K562 (cell line): ENCODE measurements around the gene SHISAL1. TPM values are rescaled to one million over a fixed set of nuclear protein-coding genes. Genes with fewer than 3 reads are reported as not detected.

Experiments used
- ATAC-seq: fragments of 200-7000 bp; cut with Tn5 transposase; 3 replicates; pipeline ENCODE4 v1.9.1; 2020; ENCODE audit warnings: moderate library complexity
- BruUV-seq: library from RNA; stranded (reverse); fragments of 400-500 nt; replicated peaks from 2 replicates; lab custom pipeline; 2021; lab: Mats Ljungman, UMichigan
- CTCF ChIA-PET: fragments of 300-600 bp; formaldehyde crosslinking; extraction: SDS; loops from one replicate; lab custom pipeline; 2021; ENCODE audit warnings: low intra/inter-chr PET ratio; lab: Yijun Ruan, JAX
- POLR2A ChIA-PET: fragments of 300-600, 350-650 bp; sonication (Branson Sonifier 250); formaldehyde crosslinking; extraction: SDS; loops from one replicate; lab custom pipeline; 2021; ENCODE audit warnings: antibody characterized with exemption, inconsistent platforms; lab: Yijun Ruan, JAX
- DNase-seq, 4 experiments: peaks; one replicate each; pipeline versions ENCODE4 v3.0.0 to v3.0.0-alpha.2; 2011 to 2018; ENCODE audit warnings: low spot score in 3 of 4, mixed read lengths in 3 of 4; ENCODE audit errors: extremely low read depth in 1 of 4
- FAIRE-seq: peaks from 2 replicates; lab custom pipeline; 2011; peaks lifted over from hg19 to GRCh38; lab: Jason Lieb, UNC
- H2AFZ ChIP-seq: 2 replicates; pipeline ENCODE4 v1.6.0; 2011; ENCODE audit warnings: low read depth, low read length, control low read depth, inconsistent platforms
- H3K27ac ChIP-seq: fragments of 200-600 bp; 3 replicates; pipeline ENCODE4 v1.8.0; 2011; ENCODE audit warnings: low read depth, mild to moderate bottlenecking, control low read depth, inconsistent platforms, low read length, moderate library complexity, mixed read lengths; ENCODE audit errors: extremely low read depth
- H3K27me3 ChIP-seq, 2 experiments: fragments of 300-600 bp in 1 of 2; 2 replicates in 1 of 2; 3 replicates in 1 of 2; pipeline versions ENCODE4 v1.6.0 to v1.8.0; 2011; ENCODE audit warnings: inconsistent platforms in 2 of 2, low read length in 2 of 2, mild to moderate bottlenecking in 1 of 2, mixed read lengths in 1 of 2, moderate library complexity in 1 of 2; ENCODE audit not compliant: control insufficient read depth in 2 of 2, insufficient read depth in 2 of 2
- H3K36me3 ChIP-seq: fragments of 300-600 bp; 3 replicates; pipeline ENCODE4 v1.8.0; 2011; ENCODE audit warnings: mild to moderate bottlenecking, low read length, inconsistent platforms; ENCODE audit not compliant: control insufficient read depth, insufficient read depth
- H3K4me1 ChIP-seq, 2 experiments: fragments of 200-600 bp in 1 of 2; replicated peaks in 1 of 2; 2 replicates in 1 of 2; 3 replicates in 1 of 2; pipeline versions ENCODE4 v1.5.1 to v1.8.0; 2011; ENCODE audit warnings: inconsistent platforms in 2 of 2, low read length in 2 of 2, mild to moderate bottlenecking in 1 of 2, mixed read lengths in 1 of 2, moderate library complexity in 1 of 2; ENCODE audit not compliant: control insufficient read depth in 2 of 2, insufficient read depth in 2 of 2
- H3K4me2 ChIP-seq: 2 replicates; pipeline ENCODE4 v1.6.1; 2011; ENCODE audit warnings: low read length, control low read depth, inconsistent platforms, mixed read lengths; ENCODE audit not compliant: insufficient read depth
- H3K4me3 ChIP-seq: fragments of 200-600 bp; sonication (generic), shearing (Covaris generic); 2 replicates; pipeline ENCODE4 v1.5.1; 2016; ENCODE audit warnings: control low read depth, inconsistent platforms
- H3K79me2 ChIP-seq: fragments of 200-600 bp; 3 replicates; pipeline ENCODE4 v1.8.0; 2011; ENCODE audit warnings: low read length, inconsistent platforms; ENCODE audit not compliant: control insufficient read depth, insufficient read depth
- H3K9ac ChIP-seq, 2 experiments: 2 replicates each; pipeline versions ENCODE4 v1.6.0 to v1.6.1; 2011; ENCODE audit warnings: low read depth in 2 of 2, low read length in 2 of 2, control low read depth in 1 of 2, inconsistent platforms in 1 of 2, mild to moderate bottlenecking in 1 of 2, mixed read lengths in 1 of 2; ENCODE audit not compliant: insufficient read depth in 1 of 2
- H3K9me1 ChIP-seq: one replicate; pipeline ENCODE4 v1.6.0; 2011; ENCODE audit warnings: inconsistent platforms, mild to moderate bottlenecking, low read length, moderate library complexity; ENCODE audit not compliant: control insufficient read depth, insufficient read depth
- H3K9me3 ChIP-seq: replicated peaks from 2 replicates; pipeline ENCODE4 v1.5.1; 2011; ENCODE audit warnings: low read depth, low read length, inconsistent platforms; ENCODE audit not compliant: control insufficient read depth, insufficient read depth
- H4K20me1 ChIP-seq: replicated peaks from 2 replicates; pipeline ENCODE4 v1.6.1; 2011; ENCODE audit warnings: low read length, inconsistent platforms, mixed read lengths; ENCODE audit not compliant: control insufficient read depth, insufficient read depth
- CBFA2T2 ChIP-seq: fragments of 450-650 bp; conservative IDR thresholded peaks from 2 replicates; pipeline ENCODE4 v1.6.1; 2017; ENCODE audit warnings: mild to moderate bottlenecking
- ELF2 ChIP-seq: fragments of 250-450 bp; sonication (Bioruptor Pico); IDR thresholded peaks from 2 replicates; pipeline ENCODE4 v1.5.0; 2021; ENCODE audit warnings: mild to moderate bottlenecking
- FOXK1 ChIP-seq: sonication (generic); formaldehyde crosslinking; IDR thresholded peaks from 2 replicates; pipeline ENCODE4 v1.8.0; 2022; ENCODE audit warnings: missing genetic modification reagents, mild to moderate bottlenecking, borderline replicate concordance
- HIVEP1 ChIP-seq: fragments of 250-450 bp; sonication (Bioruptor Pico); IDR thresholded peaks from 2 replicates; pipeline ENCODE4 v1.4.0; 2020; ENCODE audit warnings: mild to moderate bottlenecking
- HLTF ChIP-seq: fragments of 450-650 bp; IDR thresholded peaks from 2 replicates; pipeline ENCODE4 v1.6.1; 2016
- HNRNPK ChIP-seq: fragments of 200-400 bp; formaldehyde crosslinking; IDR thresholded peaks from one replicate; pipeline ENCODE4 v1.6.1; 2018; ENCODE audit warnings: mild to moderate bottlenecking, low read depth, low read length; ENCODE audit not compliant: poor library complexity, severe bottlenecking
- LEF1 ChIP-seq: fragments of 450-650 bp; IDR thresholded peaks from 2 replicates; pipeline ENCODE4 v1.6.1; 2016; ENCODE audit warnings: mild to moderate bottlenecking
- MYNN ChIP-seq, 2 experiments: sonication (generic); formaldehyde crosslinking in 1 of 2; IDR thresholded peaks; 2 replicates each; pipeline versions ENCODE4 v1.5.0 to v1.6.1; 2016 to 2020; ENCODE audit warnings: antibody characterized with exemption in 1 of 2, missing genetic modification reagents in 1 of 2
- NR2C1 ChIP-seq, 2 experiments: fragments of 450-650 bp; IDR thresholded peaks; 2 replicates each; pipeline ENCODE4 v1.6.1; 2017; ENCODE audit warnings: mild to moderate bottlenecking in 2 of 2, antibody characterized with exemption in 1 of 2, inconsistent platforms in 1 of 2, missing compliant biosample characterization in 1 of 2, missing genetic modification characterization in 1 of 2
- OTX1 ChIP-seq: fragments of 450-650 bp; formaldehyde crosslinking; IDR thresholded peaks from 2 replicates; pipeline ENCODE4 v1.4.0; 2022; ENCODE audit warnings: mild to moderate bottlenecking
- PTTG1 ChIP-seq: fragments of 450-650 bp; IDR thresholded peaks from 2 replicates; pipeline ENCODE4 v1.6.1; 2016; ENCODE audit warnings: low read depth, mild to moderate bottlenecking, missing genetic modification characterization, missing compliant biosample characterization
- SMARCB1 ChIP-seq: IDR thresholded peaks from 2 replicates; pipeline ENCODE4 v1.6.1; 2011; ENCODE audit warnings: improper control_type of control experiment, low read depth; ENCODE audit not compliant: insufficient read length
- SREBF2 ChIP-seq: sonication (generic); formaldehyde crosslinking; IDR thresholded peaks from 2 replicates; pipeline ENCODE4 v1.4.0; 2020; ENCODE audit warnings: mild to moderate bottlenecking, missing genetic modification reagents
- TCFL5 ChIP-seq: fragments of 250-450 bp; sonication (Bioruptor Pico); conservative IDR thresholded peaks from 2 replicates; pipeline ENCODE4 v1.6.1; 2021; ENCODE audit warnings: mild to moderate bottlenecking, moderate library complexity, matching md5 sums
- ZNF583 ChIP-seq: fragments of 250-450 bp; sonication (Bioruptor Pico); IDR thresholded peaks from 2 replicates; pipeline ENCODE4 v1.4.0; 2020
- ZNF668 ChIP-seq: fragments of 250-450 bp; sonication (Bioruptor Pico); IDR thresholded peaks from 2 replicates; pipeline ENCODE4 v1.8.0; 2022; ENCODE audit warnings: mild to moderate bottlenecking, inconsistent platforms
- ZNF830 ChIP-seq: fragments of 250-450 bp; sonication (Bioruptor Pico); IDR thresholded peaks from 2 replicates; pipeline ENCODE4 v1.5.0; 2021; ENCODE audit warnings: mild to moderate bottlenecking
- ZSCAN32 ChIP-seq: fragments of 450-650 bp; formaldehyde crosslinking; IDR thresholded peaks from 2 replicates; pipeline ENCODE4 v1.4.0; 2020; ENCODE audit warnings: mild to moderate bottlenecking, moderate library complexity
- WGBS: fragments of 100-300 bp; shearing (Covaris generic); methylation state at CpG from one replicate; pipeline ENCODE4 v1.1.6; 2016; ENCODE audit warnings: low coverage, mixed read lengths; ENCODE audit not compliant: insufficient coverage; ENCODE audit errors: missing lambda C conversion rate; 5-methylcytosine and 5-hydroxymethylcytosine counted together
- in situ Hi-C: fragments of 300-500 bp; cut with MboI; formaldehyde crosslinking; loops from 4 replicates; pipeline ENCODE4 v1.15.0; 2018; ENCODE audit warnings: inconsistent platforms, mixed read lengths
- intact Hi-C: fragments of 100-400 bp; cut with micrococcal nuclease; formaldehyde crosslinking; loops from 2 replicates; pipeline ENCODE4 v1.14.2; 2022
- polyA plus RNA-seq, 8 experiments: library from polyadenylated mRNA; depleted of rRNA in 4 of 8; stranded (reverse) in 5 of 8; unstranded in 3 of 8; fragments of >200 nt; fragmentation: Nextera tagmentation in 2 of 8; fragmentation: Illumina TruSeq in 1 of 8; extraction: Ambion mirVana in 2 of 8; extraction: Trizol in 1 of 8; gene quantifications; 2 replicates each; pipeline versions ENCODE4 v1.2.1 to v1.2.3, GENCODE V29; 2011 to 2014; ENCODE audit warnings: inconsistent platforms in 1 of 8, missing spikeins in 1 of 8
- total RNA-seq, 7 experiments: library from RNA; depleted of rRNA in 6 of 7; stranded (reverse); fragments of >200 nt in 6 of 7; fragmentation: Illumina TruSeq in 2 of 7; extraction: Trizol in 2 of 7; gene quantifications; 2 replicates each; pipeline versions ENCODE4 v1.2.1 to v1.2.3, GENCODE V29; 2011 to 2021; ENCODE audit warnings: low replicate concordance in 1 of 7

Gene SHISAL1
- total and polyA plus RNA-seq, 9 of the 15 experiments (the other 6 are each of a cell fraction or from before 2014, with no cell fraction given) = not detected

DNA sequence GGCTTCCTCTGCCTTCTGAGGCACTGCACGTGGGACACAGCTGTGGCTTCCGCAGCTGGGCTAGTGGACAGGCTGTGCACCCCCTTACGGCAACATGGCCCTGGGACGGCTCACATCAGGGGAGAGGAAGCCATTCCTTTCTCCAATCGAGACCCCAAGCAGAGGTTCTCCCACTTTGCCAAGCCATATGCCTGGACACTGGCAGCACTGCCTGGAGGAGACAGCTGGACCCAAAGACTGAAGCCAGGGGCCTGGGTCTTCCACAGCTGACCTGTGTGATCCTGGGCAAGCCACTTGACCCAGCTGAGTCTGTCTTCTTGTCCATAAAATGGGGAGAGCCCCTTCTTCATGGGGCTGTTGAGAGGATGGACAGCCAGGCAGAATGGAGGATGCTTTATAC is 65.4 kb downstream of the SHISAL1 start:
- Histone ChIP-seq H3K27me3 (peaks cover 0 to 4% of the 10 kb centered on the region in 2 experiments; a peak in 1 of 5 replicates), H3K79me2 (no peaks in the 10 kb centered on the region), H3K4me2 (no peak overlapping the region), H3K4me1 (no peaks in the 10 kb centered on the region), H4K20me1 (no peaks in the 10 kb centered on the region), H2AFZ (no peak overlapping the region), H3K27ac (no peak overlapping the region), H3K36me3 (no peaks in the 10 kb centered on the region), H3K9ac (no peak overlapping the region), H3K4me3 (no peak overlapping the region), H3K9me3 (no peaks in the 10 kb centered on the region), H3K9me1 (no peaks in the 10 kb centered on the region)
- ChIA-PET POLR2A (no interaction called here), CTCF (no interaction called here)
- intact Hi-C loops (no loop called here), in situ Hi-C loops (no loop called here)
- ATAC-seq = no peak
- BruUV-seq = no TSS peak
- TF ChIP-seq NR2C1 (IDR thresholded peaks at IDR 0.05) = no peak
- TF ChIP-seq NR2C1 (tag; IDR thresholded peaks at IDR 0.05) = no peak
- TF ChIP-seq SMARCB1 = no peak
- TF ChIP-seq SREBF2 (CRISPR knock-in tag) = no peak
- TF ChIP-seq ZNF830 (CRISPR knock-in tag) = no peak
- no peak for TF ChIP-seq MYNN (IDR thresholded peaks at IDR 0.05)
- TF ChIP-seq MYNN (CRISPR knock-in tag; IDR thresholded peaks at IDR 0.05) = no peak
- TF ChIP-seq OTX1 = no peak
- TF ChIP-seq PTTG1 (tag) = no peak
- no peak for TF ChIP-seq ZNF583 (CRISPR knock-in tag)
- TF ChIP-seq LEF1 = no peak
- TF ChIP-seq HLTF = no peak
- TF ChIP-seq HNRNPK = no peak
- TF ChIP-seq ZSCAN32 = no peak
- TF ChIP-seq HIVEP1 (CRISPR knock-in tag) = no peak
- TF ChIP-seq ZNF668 (CRISPR knock-in tag) = no peak
- TF ChIP-seq FOXK1 (CRISPR knock-in tag) = no peak
- TF ChIP-seq TCFL5 (CRISPR knock-in tag) = no peak
- TF ChIP-seq ELF2 (CRISPR knock-in tag) = no peak
- TF ChIP-seq CBFA2T2 = no peak
- DNase-seq = no peak
- 0% methylated on average over 4 of the region's 5 CpGs for WGBS
- no peak for FAIRE-seq
